IMR-90 (cell line): ENCODE measurements around the gene FKBP7.
"Not testable (repeated sequence)": the region's sequence is repeated elsewhere in the genome, so short reads cannot be mapped to it uniquely, and the experiment has no call there.

ENCODE experiments used
- BHLHE40 ChIP-seq: fragments of 150-350 bp; IDR thresholded peaks from 2 replicates; pipeline ENCODE4 v1.6.1; 2016; ENCODE audit warnings: mild to moderate bottlenecking, low read depth, low read length
- CHD1 ChIP-seq: IDR thresholded peaks from 2 replicates; pipeline ENCODE4 v1.6.1; 2012; ENCODE audit warnings: low read depth, low read length, improper control_type of control experiment
- CTCF ChIP-seq: conservative IDR thresholded peaks from 2 replicates; pipeline ENCODE4 v1.5.1; 2012; ENCODE audit warnings: mild to moderate bottlenecking, low read depth, low read length, improper control_type of control experiment
- ELK1 ChIP-seq: fragments of 150-350 bp; IDR thresholded peaks from 2 replicates; pipeline ENCODE4 v1.6.1; 2016; ENCODE audit warnings: low read depth, mild to moderate bottlenecking, low read length, moderate library complexity, borderline replicate concordance
- MAFK ChIP-seq: IDR thresholded peaks from 2 replicates; pipeline ENCODE4 v1.6.1; 2012; ENCODE audit warnings: low read depth, low read length, improper control_type of control experiment
- MAZ ChIP-seq: IDR thresholded peaks from 2 replicates; pipeline ENCODE4 v1.6.1; 2012; ENCODE audit warnings: low read depth, mild to moderate bottlenecking, low read length, improper control_type of control experiment, moderate library complexity, borderline replicate concordance
- MXI1 ChIP-seq: IDR thresholded peaks from 2 replicates; pipeline ENCODE4 v1.6.1; 2012; ENCODE audit warnings: low read depth, mild to moderate bottlenecking, low read length, moderate library complexity, borderline replicate concordance
- POLR2A ChIP-seq: IDR thresholded peaks from 2 replicates; pipeline ENCODE4 v1.6.1; 2012; ENCODE audit warnings: mild to moderate bottlenecking, low read depth, low read length
- RCOR1 ChIP-seq: IDR thresholded peaks from 2 replicates; pipeline ENCODE4 v1.6.1; 2012; ENCODE audit warnings: mild to moderate bottlenecking, low read length, improper control_type of control experiment; ENCODE audit not compliant: insufficient replicate concordance
- RFX5 ChIP-seq: IDR thresholded peaks from 2 replicates; pipeline ENCODE4 v1.8.0; 2012; ENCODE audit warnings: low read depth, mild to moderate bottlenecking, low read length, moderate library complexity

- TF ChIP-seq MXI1, CTCF, CHD1, POLR2A, MAZ, MAFK, RCOR1, RFX5, ELK1, BHLHE40: not testable (repeated sequence)
These were observed 46.6 kb upstream of the FKBP7 start for GRCh38 chr2:178525010-178525409.
